ENCODE data around the gene RPRD2.
"Not testable (repeated sequence)": the region's sequence is repeated elsewhere in the genome, so short reads cannot be mapped to it uniquely, and the experiment has no call there.

The RPRD2 gene

GRCh38 chr1:150392627-150393026 lies 28.7 kb downstream of the RPRD2 start:
- DNase-seq, result no peak

DNA sequence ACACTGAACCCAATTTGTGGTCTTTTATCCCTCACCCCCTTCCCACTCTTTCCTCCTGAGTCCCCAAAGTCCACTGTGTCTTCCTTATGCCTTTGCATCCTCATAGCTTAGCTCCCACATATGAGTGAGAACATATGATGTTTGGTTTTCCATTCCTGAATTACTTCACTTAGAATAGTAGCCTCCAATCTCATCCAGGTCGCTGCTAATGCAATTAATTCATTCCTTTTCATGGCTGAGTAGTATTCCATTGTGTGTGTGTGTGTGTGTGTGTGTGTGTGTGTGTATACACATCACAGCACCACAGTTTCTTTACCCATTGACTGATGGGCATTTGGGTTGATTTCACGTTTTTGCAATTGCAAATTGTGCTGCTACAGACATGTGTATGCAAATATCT lies 31.2 kb downstream of the RPRD2 start:
- not testable (repeated sequence) for DNase-seq

DNA sequence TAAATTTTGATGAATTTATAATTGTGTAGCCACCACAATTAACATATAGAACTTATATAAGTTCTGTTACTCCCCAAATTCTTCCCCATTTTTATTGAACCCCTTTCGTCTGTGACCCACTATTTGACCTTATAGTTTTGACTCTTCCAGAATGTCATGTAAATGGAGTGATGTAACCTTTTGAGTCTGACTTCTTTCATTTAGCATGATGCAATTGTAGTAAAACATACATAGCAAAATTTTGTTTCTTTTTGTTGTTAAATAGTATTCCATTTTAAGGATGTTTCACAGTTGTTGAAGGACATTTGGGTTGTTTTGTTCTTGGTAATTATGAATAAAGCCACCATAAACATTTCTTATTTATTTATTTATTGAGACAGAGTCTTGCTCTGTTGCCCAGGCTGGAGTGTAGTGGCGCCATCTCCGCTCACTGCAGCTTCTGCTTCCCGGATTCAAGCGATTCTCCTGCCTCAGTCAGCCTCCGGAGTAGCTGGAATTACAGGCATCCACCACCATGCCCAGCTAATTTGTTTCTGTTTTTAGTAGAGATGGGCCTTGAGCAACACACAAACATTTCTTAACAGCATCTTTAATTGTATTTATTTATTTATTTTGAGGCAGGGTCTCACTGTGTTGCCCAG lies 33.6 kb downstream of the RPRD2 start:
- DNase-seq, result no peak

- no peak for DNase-seq
Measured at GRCh38 chr1:150404465-150404864, 40.5 kb downstream of the RPRD2 start.

DNA sequence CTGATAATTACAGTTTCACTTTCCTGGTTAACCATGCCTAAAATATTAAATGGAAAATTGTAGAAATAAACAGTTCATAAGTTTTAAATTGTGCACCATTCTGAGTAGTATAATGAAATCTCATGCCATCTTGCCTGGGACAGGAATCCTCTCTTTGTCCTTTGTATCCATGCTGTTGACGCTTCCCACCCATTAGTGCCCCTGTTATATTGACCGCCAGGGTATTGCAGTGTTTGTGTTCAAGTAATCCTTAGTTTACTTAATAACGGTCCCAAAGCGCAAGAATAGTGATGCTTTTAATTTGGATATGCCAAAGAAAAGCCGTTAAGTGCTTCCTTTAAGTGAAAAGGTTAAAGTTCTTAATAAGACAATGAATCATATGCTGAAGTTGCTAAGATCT lies 41.7 kb downstream of the RPRD2 start:
- DNase-seq, result no peak

DNA sequence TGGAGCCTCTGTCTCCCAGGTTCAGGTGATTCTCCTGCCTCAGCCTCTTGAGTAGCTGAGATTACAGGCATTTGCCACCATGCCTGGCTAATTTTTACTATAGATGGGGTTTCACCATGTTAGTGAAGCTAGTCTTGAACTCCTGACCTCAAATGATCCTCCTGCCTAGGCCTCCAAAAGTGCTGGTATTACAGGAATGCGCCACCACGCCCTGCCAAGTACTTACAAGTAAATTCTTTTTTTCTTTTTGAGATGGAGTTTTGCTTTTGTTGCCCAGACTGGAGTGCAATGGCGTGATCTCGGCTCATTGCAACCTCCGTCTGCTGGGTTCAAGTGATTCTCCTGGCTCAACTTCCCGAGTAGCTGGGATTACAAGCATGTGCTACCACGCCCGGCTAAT lies 42.5 kb downstream of the RPRD2 start:
- DNase-seq, result no peak

- no peak for DNase-seq
Measured at GRCh38 chr1:150407330-150407729, 43.4 kb downstream of the RPRD2 start.

DNA sequence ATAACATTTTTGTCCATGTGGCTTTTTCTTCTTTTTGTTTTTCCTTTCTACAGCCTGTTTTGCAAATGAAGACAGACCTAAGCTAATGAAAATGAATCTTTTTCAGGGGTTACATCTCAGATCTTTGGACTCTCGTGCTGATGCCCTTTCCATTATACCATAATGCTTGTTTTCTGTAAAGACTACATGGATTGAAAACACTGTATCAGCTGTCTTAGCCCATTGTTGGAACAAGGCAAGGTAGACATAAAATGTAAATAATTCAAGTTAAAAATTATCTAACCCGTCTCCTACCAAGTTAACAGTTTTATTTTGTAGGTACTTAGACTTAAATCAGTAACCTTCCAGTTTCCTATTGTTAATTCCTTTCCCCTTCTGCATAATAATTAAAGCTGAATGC lies 44.9 kb downstream of the RPRD2 start:
- DNase-seq, result no peak

DNA sequence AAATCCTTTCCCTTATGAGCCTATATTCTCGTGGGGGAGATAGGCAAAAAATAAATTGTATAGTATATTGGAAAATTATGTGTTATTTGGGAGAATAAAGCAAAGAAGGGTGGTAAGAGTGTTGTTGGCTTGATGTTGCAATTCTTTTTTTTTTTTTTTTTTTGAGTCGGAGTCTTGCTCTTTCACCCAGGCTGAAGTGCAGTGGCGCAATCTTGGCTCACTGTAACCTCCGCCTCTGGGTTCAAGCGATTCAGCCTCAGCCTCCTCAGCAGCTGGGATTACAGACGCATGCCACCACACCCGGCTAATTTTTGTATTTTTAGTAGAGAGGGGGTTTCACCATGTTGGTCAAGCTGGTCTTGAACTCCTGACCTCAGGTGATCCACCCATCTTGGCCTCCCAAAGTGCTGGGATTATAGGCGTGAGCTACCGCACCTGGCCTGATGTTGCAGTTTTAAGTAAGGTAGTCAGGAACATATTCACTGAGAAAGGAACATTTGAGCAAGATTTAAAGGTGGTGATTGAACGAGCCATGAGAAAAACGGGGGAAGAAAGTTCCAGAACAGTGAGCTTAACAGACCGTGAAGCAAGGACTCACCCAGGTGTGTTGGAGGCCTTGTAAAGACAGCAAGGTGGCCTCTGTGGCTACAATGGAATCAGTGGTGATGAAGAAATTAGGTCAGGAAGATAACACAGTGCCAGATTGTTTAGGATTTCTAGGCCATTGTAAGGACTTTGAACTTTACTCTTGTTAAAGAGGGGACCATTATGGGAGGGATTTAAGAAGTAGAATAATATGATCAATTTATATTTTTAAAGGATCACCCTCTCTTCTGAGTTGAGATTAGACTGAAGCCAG lies 45.8 kb downstream of the RPRD2 start:
- DNase-seq, result no peak

- no peak for DNase-seq
Measured at GRCh38 chr1:150410582-150411101, 46.7 kb downstream of the RPRD2 start.

DNA sequence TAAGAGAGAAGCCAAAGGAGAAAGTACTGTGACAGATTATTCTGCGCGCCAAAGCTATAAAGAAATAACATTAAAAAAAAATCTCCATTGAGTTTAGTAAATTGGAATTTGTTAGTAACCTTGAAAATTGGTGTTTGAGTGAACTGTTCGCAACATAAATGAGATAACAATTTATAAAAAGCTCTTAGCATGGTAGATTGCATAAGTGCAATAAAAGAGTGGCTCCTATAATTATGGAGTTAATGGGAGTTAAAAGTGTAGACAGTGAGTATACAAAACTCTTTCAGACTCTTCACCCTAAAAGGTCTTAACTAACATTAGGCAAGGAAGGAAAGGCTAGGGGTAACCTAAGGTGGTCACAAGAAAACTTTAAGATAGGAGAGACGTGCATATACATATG lies 50.6 kb downstream of the RPRD2 start:
- no peak for DNase-seq

DNA sequence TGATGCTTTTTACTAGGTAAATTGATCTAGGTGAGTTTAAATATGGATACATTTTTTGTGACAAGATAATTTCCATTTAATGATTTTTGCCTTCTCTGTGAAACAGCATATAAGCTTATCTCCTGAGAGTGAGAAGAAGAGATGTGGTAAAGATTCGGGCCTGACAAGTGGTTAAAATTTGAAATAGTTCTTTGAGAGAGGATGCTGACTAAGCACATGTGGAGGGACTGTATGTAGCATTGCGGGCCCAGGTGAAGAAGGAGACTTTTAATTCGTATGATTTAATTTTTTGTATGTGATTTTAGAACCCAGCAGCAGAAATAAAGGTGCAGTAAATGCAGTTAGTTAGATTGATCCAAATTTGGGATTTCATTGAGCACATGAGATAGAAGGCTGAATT lies 51.9 kb downstream of the RPRD2 start:
- DNase-seq, result no peak

DNA sequence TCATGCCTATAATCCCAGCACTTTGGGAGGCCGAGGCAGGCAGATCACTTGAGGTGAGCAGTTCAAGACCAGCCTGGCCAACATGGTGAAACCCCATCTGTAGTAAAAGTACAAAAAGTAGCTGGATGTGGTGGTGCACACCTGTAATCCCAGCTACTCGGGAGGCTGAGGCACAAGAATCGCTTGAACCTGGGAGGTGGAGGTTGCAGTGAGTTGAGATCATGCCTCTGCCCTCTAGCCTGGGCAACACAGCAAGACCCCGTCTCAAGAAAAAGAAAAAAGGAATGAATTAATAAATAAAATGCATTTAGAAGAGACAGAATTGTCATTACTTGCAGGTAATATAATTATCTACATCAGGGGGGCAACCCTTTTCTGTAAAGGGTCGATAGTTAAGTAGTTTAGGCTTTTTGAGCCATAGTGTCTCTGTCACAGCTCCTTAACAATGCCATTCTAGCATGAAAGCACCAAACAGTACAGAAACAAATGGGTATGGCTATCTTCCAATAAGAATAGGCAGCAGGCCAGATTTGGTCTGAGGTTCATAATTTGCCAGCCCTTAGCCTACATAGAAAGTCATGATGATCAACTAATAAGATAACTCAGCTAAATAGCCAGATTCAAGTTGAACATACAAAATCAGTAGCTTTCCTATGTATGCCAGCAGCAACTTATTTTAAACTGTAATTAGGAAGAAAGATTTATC lies 56.8 kb downstream of the RPRD2 start:
- DNase-seq, result no peak

- no peak for DNase-seq
Measured at GRCh38 chr1:150422541-150422940, 58.6 kb downstream of the RPRD2 start.

- DNase-seq, result no peak
Measured at GRCh38 chr1:150429805-150430204, 65.9 kb downstream of the RPRD2 start.

DNA sequence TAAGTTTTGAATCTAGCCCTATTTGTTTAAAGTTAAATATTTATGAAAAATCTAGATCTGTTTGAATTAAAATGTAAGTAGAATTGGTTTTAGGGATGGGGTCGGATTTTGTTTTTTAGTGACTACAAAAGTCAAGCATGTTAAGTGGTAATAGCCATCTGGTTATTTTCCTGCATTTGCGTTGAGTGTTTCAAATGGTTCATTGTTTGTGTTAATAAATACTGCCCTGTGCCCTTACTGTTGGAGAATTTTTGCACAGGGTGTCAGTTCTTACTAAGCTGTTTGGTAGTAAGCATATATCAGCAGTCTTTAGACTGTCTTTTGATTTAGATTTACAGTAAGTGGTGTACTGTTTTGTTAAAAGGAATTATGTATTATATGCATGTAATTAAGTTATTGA lies 77.2 kb downstream of the RPRD2 start:
- no peak for DNase-seq

DNA sequence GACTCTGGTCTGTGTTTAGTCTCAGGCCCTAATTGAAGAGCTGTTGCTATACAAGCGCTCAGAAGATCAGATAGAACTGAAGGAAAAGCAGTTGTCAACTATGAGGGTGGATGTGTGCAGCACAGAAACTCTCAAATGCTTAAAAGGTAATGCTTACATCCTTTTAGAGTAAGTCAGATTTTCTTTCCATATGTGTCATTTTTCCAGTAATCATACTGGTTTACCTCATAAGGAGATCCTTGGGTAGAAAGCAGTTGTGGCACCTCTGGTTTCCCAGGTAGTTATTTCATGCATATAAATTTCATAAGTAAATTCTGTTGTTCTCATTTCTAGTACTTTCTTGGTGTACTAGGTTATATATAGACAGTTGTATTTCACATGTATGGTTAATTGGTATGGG lies 80.3 kb downstream of the RPRD2 start:
- no peak for DNase-seq

GRCh38 chr1:150456146-150456647 lies 92.2 kb downstream of the RPRD2 start:
- no peak for DNase-seq

DNA sequence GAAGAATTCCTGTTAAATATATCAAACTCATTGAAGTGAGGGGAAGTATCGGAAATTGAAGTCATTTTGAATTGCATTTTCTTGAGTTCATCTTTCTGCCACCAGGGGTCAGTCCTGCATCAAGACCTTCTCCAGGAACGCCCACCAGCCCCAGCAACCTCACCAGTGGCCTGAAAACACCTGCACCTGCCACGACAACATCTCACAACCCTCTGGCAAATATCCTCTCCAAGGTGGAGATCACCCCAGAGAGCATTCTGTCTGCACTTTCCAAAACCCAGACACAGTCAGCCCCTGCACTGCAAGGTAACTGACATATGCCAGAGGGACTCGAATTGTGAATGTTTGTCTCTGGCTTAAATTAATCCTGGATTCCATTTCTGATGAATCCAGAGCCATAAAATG lies 100.5 kb downstream of the RPRD2 start:
- peak; percentile 82 for DNase-seq

GRCh38 chr1:150466964-150467363 lies 103.0 kb downstream of the RPRD2 start:
- no peak for DNase-seq

- no peak for DNase-seq
Measured at GRCh38 chr1:150469291-150469690, 105.3 kb downstream of the RPRD2 start.

DNA sequence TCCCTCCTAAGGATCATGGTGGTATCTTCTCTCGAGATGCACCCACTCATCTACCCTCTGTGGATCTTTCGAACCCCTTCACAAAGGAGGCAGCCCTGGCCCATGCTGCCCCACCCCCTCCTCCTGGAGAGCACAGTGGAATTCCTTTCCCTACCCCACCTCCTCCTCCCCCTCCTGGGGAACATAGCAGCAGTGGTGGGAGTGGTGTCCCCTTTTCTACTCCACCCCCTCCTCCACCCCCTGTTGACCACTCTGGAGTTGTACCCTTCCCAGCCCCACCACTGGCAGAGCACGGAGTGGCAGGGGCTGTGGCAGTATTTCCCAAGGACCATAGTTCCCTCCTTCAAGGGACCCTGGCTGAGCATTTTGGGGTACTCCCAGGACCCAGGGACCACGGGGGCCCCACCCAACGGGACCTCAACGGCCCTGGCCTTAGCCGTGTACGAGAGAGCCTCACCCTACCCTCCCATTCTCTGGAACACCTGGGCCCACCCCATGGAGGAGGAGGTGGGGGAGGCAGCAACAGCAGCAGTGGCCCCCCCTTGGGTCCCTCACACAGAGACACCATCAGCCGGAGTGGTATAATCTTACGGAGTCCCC lies 108.8 kb downstream of the RPRD2 start:
- DNase-seq, result no peak

DNA sequence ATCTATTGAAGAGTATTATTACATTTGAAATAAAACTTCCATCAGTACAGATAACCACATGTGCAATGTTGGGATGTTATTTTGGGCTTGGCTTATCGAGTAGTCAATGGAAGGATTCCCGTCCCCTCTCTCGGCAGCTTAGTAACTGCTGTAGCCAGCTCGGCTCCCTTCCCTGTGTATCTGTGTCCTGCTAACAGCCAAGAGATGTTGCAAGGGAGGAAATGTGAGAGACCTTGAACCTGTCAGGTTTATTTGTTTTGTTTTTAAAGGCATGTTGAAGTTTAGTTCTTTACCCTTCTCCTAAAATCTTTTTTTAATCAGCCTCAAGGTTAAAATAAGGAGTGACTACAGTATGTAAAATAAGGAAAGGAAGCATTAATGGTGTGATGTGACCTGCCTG lies 109.7 kb downstream of the RPRD2 start:
- DNase-seq, result no peak

All from eye (tissue), 1 donor.